Activated CD8-positive, alpha-beta T cell treated with anti-CD3 and anti-CD28 coated beads for 36 hours (primary cell): ENCODE measurements around the gene SKIL. TPM values are rescaled to one million over a fixed set of nuclear protein-coding genes. Genes with fewer than 3 reads are reported as not detected.
A peak's percentile ranks its signal among the peaks of the same experiment; 100 is the strongest.

Source experiments
- ATAC-seq: fragments of 200-7000 bp; cut with Tn5 transposase; one replicate; pipeline ENCODE4 v1.10.0; 2021; ENCODE audit warnings: mild to moderate bottlenecking, moderate library complexity
- CTCF ChIA-PET: fragments of 350-600 bp; sonication (Branson Sonifier 250); formaldehyde crosslinking; loops from one replicate; lab custom pipeline; 2021; ENCODE audit warnings: antibody characterized with exemption; lab: Charles Lee
- POLR2A ChIA-PET: fragments of 350-600 bp; sonication (Branson Sonifier 250); formaldehyde crosslinking; loops from one replicate; lab custom pipeline; 2021; ENCODE audit warnings: antibody characterized with exemption; lab: Charles Lee
- DNase-seq: peaks from one replicate; pipeline ENCODE4 v3.0.0-alpha.2; 2020
- H3K27ac Mint-ChIP-seq: one replicate; pipeline ENCODE4 v1.8.0; 2021; ENCODE audit warnings: mild to moderate bottlenecking, mixed read lengths
- H3K27me3 Mint-ChIP-seq: one replicate; pipeline ENCODE4 v1.8.0; 2021; ENCODE audit warnings: mixed read lengths
- H3K36me3 Mint-ChIP-seq: one replicate; pipeline ENCODE4 v1.8.0; 2021; ENCODE audit warnings: low read depth, mixed read lengths
- H3K4me1 Mint-ChIP-seq: one replicate; pipeline ENCODE4 v1.8.0; 2021; ENCODE audit warnings: low read depth, mixed read lengths
- H3K4me3 Mint-ChIP-seq: one replicate; pipeline ENCODE4 v1.8.0; 2021; ENCODE audit warnings: mild to moderate bottlenecking, moderate library complexity, mixed read lengths
- H3K9me3 Mint-ChIP-seq: one replicate; pipeline ENCODE4 v1.8.0; 2021; ENCODE audit warnings: mixed read lengths
- intact Hi-C: fragments of 100-400 bp; cut with micrococcal nuclease; formaldehyde crosslinking; loops from one replicate; pipeline ENCODE4 v1.10.0; 2022
- total RNA-seq, 2 experiments: library from RNA; stranded (reverse); gene quantifications; one replicate each; pipeline ENCODE4 v1.2.3, GENCODE V29; 2021
- TF ChIP-seq, protein P1 (sequence below): fragments of 200-600 bp; IDR thresholded peaks from one replicate; pipeline ENCODE4 v1.8.0; 2022; ENCODE audit warnings: antibody characterized with exemption, mild to moderate bottlenecking

The SKIL gene
- total RNA-seq, 2 experiments from 2014 or later: 13.2 to 14.2 TPM

DNA sequence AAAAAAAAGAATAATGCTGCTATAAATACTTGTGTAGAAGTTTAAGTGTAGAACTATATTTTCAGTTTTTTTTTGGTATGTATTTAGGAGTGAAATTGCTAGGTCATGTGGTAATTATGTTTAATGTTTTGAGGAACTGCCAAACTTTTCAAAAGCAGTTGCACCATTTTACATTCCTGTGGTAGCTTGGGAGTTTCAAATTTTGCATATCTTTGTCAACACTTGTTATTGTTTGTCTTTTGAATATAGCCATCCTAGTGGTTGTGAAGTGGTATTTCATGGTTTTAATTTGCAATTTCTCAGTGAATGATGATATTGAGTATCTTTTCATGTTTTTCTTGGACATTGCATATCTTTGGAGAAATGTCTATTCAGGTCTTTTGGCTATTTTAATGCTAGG, 30.4 kb downstream of the SKIL start:
- Mint-ChIP-seq H3K4me1 (peaks cover 5% of the 10 kb centered on the region), H3K36me3 (peaks cover 32% of the 10 kb centered on the region), H3K27ac (no peak overlapping the region), H3K4me3 (no peak overlapping the region), H3K27me3 (no peaks in the 10 kb centered on the region), H3K9me3 (no peaks in the 10 kb centered on the region)
- POLR2A ChIA-PET: no interaction called here
- intact Hi-C loops: no loop called here
- CTCF ChIA-PET: interaction anchor here (1.1 to 1.2 kb wide), 3 partner anchors 14 to 424 kb away, joined by 3 to 5 read pairs (median 3); no protein-coding TSS in a partner anchor
- TF ChIP-seq, protein P1, sequence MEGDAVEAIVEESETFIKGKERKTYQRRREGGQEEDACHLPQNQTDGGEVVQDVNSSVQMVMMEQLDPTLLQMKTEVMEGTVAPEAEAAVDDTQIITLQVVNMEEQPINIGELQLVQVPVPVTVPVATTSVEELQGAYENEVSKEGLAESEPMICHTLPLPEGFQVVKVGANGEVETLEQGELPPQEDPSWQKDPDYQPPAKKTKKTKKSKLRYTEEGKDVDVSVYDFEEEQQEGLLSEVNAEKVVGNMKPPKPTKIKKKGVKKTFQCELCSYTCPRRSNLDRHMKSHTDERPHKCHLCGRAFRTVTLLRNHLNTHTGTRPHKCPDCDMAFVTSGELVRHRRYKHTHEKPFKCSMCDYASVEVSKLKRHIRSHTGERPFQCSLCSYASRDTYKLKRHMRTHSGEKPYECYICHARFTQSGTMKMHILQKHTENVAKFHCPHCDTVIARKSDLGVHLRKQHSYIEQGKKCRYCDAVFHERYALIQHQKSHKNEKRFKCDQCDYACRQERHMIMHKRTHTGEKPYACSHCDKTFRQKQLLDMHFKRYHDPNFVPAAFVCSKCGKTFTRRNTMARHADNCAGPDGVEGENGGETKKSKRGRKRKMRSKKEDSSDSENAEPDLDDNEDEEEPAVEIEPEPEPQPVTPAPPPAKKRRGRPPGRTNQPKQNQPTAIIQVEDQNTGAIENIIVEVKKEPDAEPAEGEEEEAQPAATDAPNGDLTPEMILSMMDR: peak; percentile 12
- DNase-seq (no peak), ATAC-seq (no peak)

DNA sequence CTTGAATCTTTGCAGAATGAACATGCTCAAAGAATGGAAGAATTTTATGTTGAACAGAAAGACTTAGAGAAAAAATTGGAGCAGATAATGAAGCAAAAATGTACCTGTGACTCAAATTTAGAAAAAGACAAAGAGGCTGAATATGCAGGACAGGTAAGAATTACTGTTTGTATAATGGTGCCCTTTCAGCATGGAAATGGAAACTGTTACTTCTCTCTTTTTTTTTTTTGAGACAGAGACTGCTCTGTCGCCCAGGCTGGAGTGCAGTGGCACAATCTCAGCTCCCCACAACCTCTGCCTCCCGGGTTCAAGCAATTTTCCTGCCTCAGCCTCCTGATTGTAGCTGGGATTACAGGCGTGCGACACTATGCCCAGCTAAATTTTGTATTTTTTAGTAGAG, 33.6 kb downstream of the SKIL start:
- no peak overlapping the region for H3K27ac Mint-ChIP-seq
- H3K4me1 Mint-ChIP-seq: no peaks in the 10 kb centered on the region
- POLR2A ChIA-PET: interaction anchor here (0.6 kb wide), 1 partner anchor 1086 kb away, joined by 3 read pairs; no protein-coding TSS in a partner anchor
- no peak for ATAC-seq
- no peak overlapping the region for H3K4me3 Mint-ChIP-seq
- H3K36me3 Mint-ChIP-seq: peaks cover 26% of the 10 kb centered on the region
- intact Hi-C loops: no loop called here
- DNase-seq: no peak
- CTCF ChIA-PET: interaction anchor here (0.9 to 1.9 kb wide), 4 partner anchors 11 to 23 kb away, joined by 3 to 6 read pairs (median 4); no protein-coding TSS in a partner anchor
- TF ChIP-seq, protein P1: no peak
- no peaks in the 10 kb centered on the region for H3K27me3 Mint-ChIP-seq
- H3K9me3 Mint-ChIP-seq: no peaks in the 10 kb centered on the region

DNA sequence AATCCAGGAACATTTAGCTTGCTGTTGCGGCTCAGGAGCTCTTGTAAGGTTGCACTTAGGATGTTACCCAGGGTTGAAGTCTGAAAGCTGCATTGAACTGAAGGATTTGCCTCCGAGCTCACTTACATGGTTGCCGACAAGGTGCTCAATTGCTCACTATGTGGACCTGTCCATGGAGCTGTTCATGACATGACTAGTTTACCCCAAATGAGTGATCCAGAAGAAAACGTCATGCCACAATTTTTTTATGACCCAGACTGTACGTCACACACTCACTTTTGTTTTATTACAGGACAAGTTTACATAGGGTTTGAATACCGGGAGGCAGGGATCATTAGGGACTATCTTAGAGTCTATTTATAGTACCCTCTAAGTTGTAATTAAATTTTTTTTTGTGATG, 40.2 kb downstream of the SKIL start:
- Mint-ChIP-seq H3K4me3 (no peak overlapping the region), H3K4me1 (no peaks in the 10 kb centered on the region), H3K9me3 (no peaks in the 10 kb centered on the region), H3K27me3 (no peaks in the 10 kb centered on the region), H3K27ac (no peak overlapping the region), H3K36me3 (no peaks in the 10 kb centered on the region)
- TF ChIP-seq, protein P1: no peak
- ChIA-PET CTCF (interaction anchor here (1.3 to 2.3 kb wide), 2 partner anchors 16 to 414 kb away, joined by 4 to 7 read pairs; no protein-coding TSS in a partner anchor), POLR2A (interaction anchor here (0.9 kb wide), 1 partner anchor 12 kb away, joined by 3 read pairs; no protein-coding TSS in a partner anchor)
- intact Hi-C loops: no loop called here
- ATAC-seq: no peak
- DNase-seq: no peak

DNA sequence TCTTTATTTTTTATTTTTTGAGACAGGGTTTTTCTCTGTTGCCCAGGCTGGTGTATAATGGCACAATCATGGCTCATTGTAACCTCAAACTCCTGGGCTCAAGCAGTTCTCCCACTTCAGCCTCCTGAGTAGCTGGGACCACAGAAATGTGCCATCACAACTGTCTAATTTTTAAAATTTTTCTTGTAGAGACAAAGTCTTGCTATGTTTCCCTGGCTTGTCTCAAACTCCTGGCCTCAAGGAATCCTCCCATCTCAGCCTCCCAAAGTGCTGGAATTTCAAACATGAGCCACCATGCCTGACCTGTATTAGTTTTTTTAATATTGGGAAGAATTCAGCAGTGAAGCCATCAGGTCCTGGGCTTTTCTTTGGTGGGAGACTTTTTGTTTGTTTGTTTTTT, 47.6 kb downstream of the SKIL start:
- CTCF ChIA-PET: no interaction called here
- TF ChIP-seq, protein P1: no peak
- intact Hi-C loops: no loop called here
- Mint-ChIP-seq H3K36me3 (no peaks in the 10 kb centered on the region), H3K27ac (no peak overlapping the region), H3K4me1 (no peaks in the 10 kb centered on the region), H3K4me3 (no peak overlapping the region), H3K9me3 (no peaks in the 10 kb centered on the region), H3K27me3 (no peaks in the 10 kb centered on the region)
- POLR2A ChIA-PET: no interaction called here
- DNase-seq (no peak), ATAC-seq (no peak)

DNA sequence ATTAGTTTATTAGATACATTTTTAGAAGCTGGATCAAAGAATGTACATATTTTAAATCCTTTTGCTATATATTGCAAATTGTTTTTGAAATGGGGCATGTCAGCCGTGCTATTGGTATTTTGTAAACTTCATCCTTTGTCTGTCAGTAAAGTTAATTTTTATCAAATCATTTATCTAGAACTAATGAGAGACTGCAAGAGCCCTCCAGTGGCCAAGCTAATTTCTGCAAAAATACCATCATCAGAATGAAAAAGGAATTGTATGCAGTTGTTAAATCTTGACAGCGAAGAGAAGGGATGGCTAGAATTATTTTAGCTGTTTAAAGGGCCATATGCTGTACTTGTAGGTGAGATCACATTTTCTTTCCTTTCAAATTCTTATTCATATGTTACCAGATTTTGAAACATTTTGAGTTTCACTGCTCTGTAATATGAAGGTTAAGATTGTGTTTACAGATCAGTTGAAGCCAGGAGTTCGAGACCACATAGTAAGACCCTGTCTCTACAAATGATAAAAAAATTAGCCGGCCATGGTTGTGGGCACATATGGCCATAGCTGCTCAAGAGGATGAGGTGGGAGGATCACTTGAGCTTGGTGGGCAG, 53.0 kb downstream of the SKIL start:
- DNase-seq: no peak
- no peak for ATAC-seq
- H3K36me3 Mint-ChIP-seq: no peaks in the 10 kb centered on the region
- TF ChIP-seq, protein P1: peak; percentile 52
- ChIA-PET POLR2A (no interaction called here), CTCF (interaction anchor here (0.7 to 9.9 kb wide), 8 partner anchors 9 to 401 kb away, joined by 3 to 144 read pairs (median 3); partner anchors contain the start of gene CLDN11)
- no peak overlapping the region for H3K27ac Mint-ChIP-seq
- no peaks in the 10 kb centered on the region for H3K4me1 Mint-ChIP-seq
- H3K9me3 Mint-ChIP-seq: no peaks in the 10 kb centered on the region
- H3K4me3 Mint-ChIP-seq: no peak overlapping the region
- peaks cover 3% of the 10 kb centered on the region for H3K27me3 Mint-ChIP-seq
- intact Hi-C loops: loop anchor here (5.0 kb wide), 2 partner anchors 98 to 282 kb away; no protein-coding TSS in a partner anchor
